H9 (cell line): Measurements from ENCODE around the gene AURKA. TPM values are rescaled to one million over a fixed set of nuclear protein-coding genes. Genes with fewer than 3 reads are reported as not detected.

Experiments
- DNase-seq: peaks from one replicate; pipeline ENCODE4 v3.0.0-alpha.2; 2017
- H2AFZ ChIP-seq: one replicate; pipeline ENCODE4 v1.6.1; 2013; ENCODE audit warnings: mild to moderate bottlenecking, low read length, control low read depth, moderate library complexity
- H2AK5ac ChIP-seq: 2 replicates; pipeline ENCODE4 v1.6.1; 2013; ENCODE audit warnings: low read length, control low read depth, mixed read lengths; ENCODE audit not compliant: insufficient read length
- H2BK120ac ChIP-seq: one replicate; pipeline ENCODE4 v1.6.1; 2013; ENCODE audit warnings: low read depth, mild to moderate bottlenecking, low read length, control low read depth, inconsistent platforms; ENCODE audit not compliant: poor library complexity, severe bottlenecking
- H2BK12ac ChIP-seq: 2 replicates; pipeline ENCODE4 v1.6.1; 2013; ENCODE audit warnings: low read length, control low read depth, mixed read lengths, low read depth; ENCODE audit not compliant: insufficient read length
- H2BK15ac ChIP-seq: 2 replicates; pipeline ENCODE4 v1.6.1; 2013; ENCODE audit warnings: low read depth, low read length, control low read depth
- H2BK20ac ChIP-seq: one replicate; pipeline ENCODE4 v1.6.1; 2013; ENCODE audit warnings: low read depth, mild to moderate bottlenecking, low read length, control low read depth, inconsistent platforms; ENCODE audit not compliant: poor library complexity, severe bottlenecking
- H2BK5ac ChIP-seq: 2 replicates; pipeline ENCODE4 v1.6.1; 2013; ENCODE audit warnings: low read length, control low read depth, mixed read lengths; ENCODE audit not compliant: insufficient read length
- H3K14ac ChIP-seq: 2 replicates; pipeline ENCODE4 v1.6.1; 2013; ENCODE audit warnings: low read length, control low read depth; ENCODE audit not compliant: insufficient read depth
- H3K18ac ChIP-seq: 2 replicates; pipeline ENCODE4 v1.6.1; 2013; ENCODE audit warnings: low read depth, mild to moderate bottlenecking, mixed read lengths, low read length, control low read depth; ENCODE audit not compliant: insufficient read length
- H3K23ac ChIP-seq: 2 replicates; pipeline ENCODE4 v1.6.1; 2013; ENCODE audit warnings: low read length, control low read depth, mixed read lengths, low read depth; ENCODE audit not compliant: insufficient read length
- H3K23me2 ChIP-seq: 2 replicates; pipeline ENCODE4 v1.6.1; 2013; ENCODE audit warnings: low read depth, mild to moderate bottlenecking, mixed read lengths, low read length, control low read depth; ENCODE audit not compliant: insufficient read length, poor library complexity, severe bottlenecking
- H3K27ac ChIP-seq: 2 replicates; pipeline ENCODE4 v1.5.1; 2013; ENCODE audit warnings: low read length, control low read depth, mixed read lengths, low read depth; ENCODE audit not compliant: insufficient read length
- H3K27me3 ChIP-seq: 2 replicates; pipeline ENCODE4 v1.6.1; 2013; ENCODE audit warnings: low read length, control low read depth, inconsistent platforms; ENCODE audit not compliant: insufficient read depth
- H3K4ac ChIP-seq: 2 replicates; pipeline ENCODE4 v1.6.1; 2013; ENCODE audit warnings: low read depth, mild to moderate bottlenecking, control low read depth, inconsistent platforms, low read length, moderate library complexity
- H3K4me1 ChIP-seq: 2 replicates; pipeline ENCODE4 v1.6.1; 2013; ENCODE audit warnings: low read length, control low read depth, inconsistent platforms; ENCODE audit not compliant: insufficient read depth
- H3K4me2 ChIP-seq: 2 replicates; pipeline ENCODE4 v1.6.1; 2013; ENCODE audit warnings: low read length, control low read depth, mixed read lengths; ENCODE audit not compliant: insufficient read length, insufficient read depth
- H3K56ac ChIP-seq: 2 replicates; pipeline ENCODE4 v1.6.1; 2013; ENCODE audit warnings: low read depth, mild to moderate bottlenecking, mixed read lengths, low read length, control low read depth; ENCODE audit not compliant: insufficient read length
- H3K79me1 ChIP-seq: 2 replicates; pipeline ENCODE4 v1.6.1; 2013; ENCODE audit warnings: low read depth, mild to moderate bottlenecking, moderate library complexity, low read length, control low read depth, inconsistent platforms; ENCODE audit not compliant: insufficient read depth, poor library complexity, severe bottlenecking
- H3K79me2 ChIP-seq: 2 replicates; pipeline ENCODE4 v1.6.1; 2013; ENCODE audit warnings: low read length, control low read depth, inconsistent platforms; ENCODE audit not compliant: insufficient read depth
- H3K9ac ChIP-seq: 2 replicates; pipeline ENCODE4 v1.6.1; 2013; ENCODE audit warnings: low read length, control low read depth, mixed read lengths; ENCODE audit not compliant: insufficient read length; ENCODE audit errors: extremely low read depth
- H3K9me3 ChIP-seq: one replicate; pipeline ENCODE4 v1.6.1; 2013; ENCODE audit warnings: low read depth, low read length, inconsistent platforms; ENCODE audit not compliant: control insufficient read depth
- H3T11ph ChIP-seq: one replicate; pipeline ENCODE4 v1.6.1; 2013; ENCODE audit warnings: mild to moderate bottlenecking, low read length, control low read depth, inconsistent platforms
- H4K20me1 ChIP-seq: one replicate; pipeline ENCODE4 v1.6.1; 2013; ENCODE audit not compliant: control insufficient read depth, insufficient read length, insufficient read depth
- H4K5ac ChIP-seq: 2 replicates; pipeline ENCODE4 v1.6.1; 2013; ENCODE audit warnings: low read depth, mild to moderate bottlenecking, mixed read lengths, low read length, control low read depth; ENCODE audit not compliant: insufficient read length
- H4K8ac ChIP-seq: replicated peaks from 2 replicates; pipeline ENCODE4 v1.6.1; 2013; ENCODE audit warnings: low read length, control low read depth, mixed read lengths, low read depth; ENCODE audit not compliant: insufficient read length
- H4K91ac ChIP-seq: 2 replicates; pipeline ENCODE4 v1.6.1; 2013; ENCODE audit warnings: low read depth, mild to moderate bottlenecking, moderate library complexity, mixed read lengths, low read length, control low read depth; ENCODE audit not compliant: insufficient read length
- H3K27ac Mint-ChIP-seq, 3 experiments: 2 replicates in 2 of 3; 3 replicates in 1 of 3; pipeline ENCODE4 v1.8.0; 2020 to 2021; ENCODE audit warnings: mixed read lengths in 3 of 3, mild to moderate bottlenecking in 1 of 3, moderate library complexity in 1 of 3
- H3K27me3 Mint-ChIP-seq: 2 replicates; pipeline ENCODE4 v1.8.0; 2021; ENCODE audit warnings: low read depth, mild to moderate bottlenecking, moderate library complexity, mixed read lengths
- H3K36me3 Mint-ChIP-seq, 3 experiments: 2 replicates in 2 of 3; 3 replicates in 1 of 3; pipeline ENCODE4 v1.8.0; 2020 to 2021; ENCODE audit warnings: low read depth in 3 of 3, mixed read lengths in 3 of 3; ENCODE audit not compliant: insufficient read depth in 1 of 3
- H3K4me1 Mint-ChIP-seq, 2 experiments: 2 replicates each; pipeline ENCODE4 v1.8.0; 2020; ENCODE audit warnings: mixed read lengths in 2 of 2
- H3K4me3 Mint-ChIP-seq, 2 experiments: 2 replicates in 1 of 2; 3 replicates in 1 of 2; pipeline ENCODE4 v1.8.0; 2020 to 2021; ENCODE audit warnings: mild to moderate bottlenecking in 2 of 2, mixed read lengths in 2 of 2, moderate library complexity in 1 of 2
- H3K9me3 Mint-ChIP-seq, 2 experiments: 2 replicates in 1 of 2; 3 replicates in 1 of 2; pipeline ENCODE4 v1.8.0; 2020; ENCODE audit warnings: mild to moderate bottlenecking in 2 of 2, mixed read lengths in 2 of 2, moderate library complexity in 1 of 2
- CTCF ChIP-seq: fragments of 200-600 bp; sonication (generic); conservative IDR thresholded peaks from 3 replicates; pipeline ENCODE4 v1.8.0; 2021; ENCODE audit warnings: antibody characterized with exemption, mild to moderate bottlenecking
- WGBS: extraction: QIAGEN DNeasy Blood & Tissue Kit; methylation state at CpG from one replicate; pipeline ENCODE4 v1.1.7; 2013; ENCODE audit warnings: missing lambda C conversion rate, low lambda C conversion rate, mixed read lengths; ENCODE audit not compliant: insufficient read length; ENCODE audit errors: extremely low coverage; 5-methylcytosine and 5-hydroxymethylcytosine counted together
- total RNA-seq: library from RNA; stranded (reverse); gene quantifications from 2 replicates; pipeline ENCODE4 v1.2.1, GENCODE V29; 2021

AURKA gene
- total RNA-seq, 1 experiment from 2014 or later = 86.8 TPM

GRCh38 chr20:56429502-56429901 lies 37.5 kb upstream of the AURKA start:
- H4K20me1 ChIP-seq = no peaks in the 10 kb centered on the region
- no peaks in the 10 kb centered on the region for H3K79me2 ChIP-seq
- H3K4me1 Mint-ChIP-seq = no peaks in the 10 kb centered on the region
- no peak overlapping the region for H4K91ac ChIP-seq
- H3K9ac ChIP-seq = no peak overlapping the region
- H3K56ac ChIP-seq = no peak overlapping the region
- H2AK5ac ChIP-seq = no peak overlapping the region
- H3K23me2 ChIP-seq = no peaks in the 10 kb centered on the region
- no peak overlapping the region for H3K4ac ChIP-seq
- no peaks in the 10 kb centered on the region for H3K4me1 ChIP-seq
- no peaks in the 10 kb centered on the region for H3K79me1 ChIP-seq
- no peak overlapping the region for H4K8ac ChIP-seq
- no peak overlapping the region for H3K4me3 Mint-ChIP-seq
- no peak overlapping the region for H2BK12ac ChIP-seq
- TF ChIP-seq CTCF = no peak
- H2BK20ac ChIP-seq = no peak overlapping the region
- no peak overlapping the region for H4K5ac ChIP-seq
- no peak overlapping the region for H3T11ph ChIP-seq
- peaks cover 54% of the 10 kb centered on the region for H3K27me3 Mint-ChIP-seq
- H3K23ac ChIP-seq = no peak overlapping the region
- H2BK15ac ChIP-seq = no peak overlapping the region
- no peak overlapping the region for H3K18ac ChIP-seq
- no peaks in the 10 kb centered on the region for H3K9me3 Mint-ChIP-seq
- WGBS = 100% methylated on average over 3 of the region's 6 CpGs
- no peaks in the 10 kb centered on the region for H3K36me3 Mint-ChIP-seq
- H2AFZ ChIP-seq = no peak overlapping the region
- H3K14ac ChIP-seq = no peak overlapping the region
- no peak for DNase-seq
- H3K27me3 ChIP-seq = peaks cover 2% of the 10 kb centered on the region; the same call in 1 of the 2 replicates
- no peak overlapping the region for H3K27ac Mint-ChIP-seq
- H3K9me3 ChIP-seq = no peaks in the 10 kb centered on the region
- H2BK120ac ChIP-seq = no peak overlapping the region
- no peak overlapping the region for H2BK5ac ChIP-seq
- no peak overlapping the region for H3K4me2 ChIP-seq
- no peak overlapping the region for H3K27ac ChIP-seq
